Measurements from ENCODE around the gene CYB561D2. TPM values are rescaled to one million over a fixed set of nuclear protein-coding genes. Genes with fewer than 3 reads are reported as not detected.

The CYB561D2 gene
- total RNA-seq, 4 donors from 2014 or later = 5.4 to 12.4 (median 8.1) TPM

DNA sequence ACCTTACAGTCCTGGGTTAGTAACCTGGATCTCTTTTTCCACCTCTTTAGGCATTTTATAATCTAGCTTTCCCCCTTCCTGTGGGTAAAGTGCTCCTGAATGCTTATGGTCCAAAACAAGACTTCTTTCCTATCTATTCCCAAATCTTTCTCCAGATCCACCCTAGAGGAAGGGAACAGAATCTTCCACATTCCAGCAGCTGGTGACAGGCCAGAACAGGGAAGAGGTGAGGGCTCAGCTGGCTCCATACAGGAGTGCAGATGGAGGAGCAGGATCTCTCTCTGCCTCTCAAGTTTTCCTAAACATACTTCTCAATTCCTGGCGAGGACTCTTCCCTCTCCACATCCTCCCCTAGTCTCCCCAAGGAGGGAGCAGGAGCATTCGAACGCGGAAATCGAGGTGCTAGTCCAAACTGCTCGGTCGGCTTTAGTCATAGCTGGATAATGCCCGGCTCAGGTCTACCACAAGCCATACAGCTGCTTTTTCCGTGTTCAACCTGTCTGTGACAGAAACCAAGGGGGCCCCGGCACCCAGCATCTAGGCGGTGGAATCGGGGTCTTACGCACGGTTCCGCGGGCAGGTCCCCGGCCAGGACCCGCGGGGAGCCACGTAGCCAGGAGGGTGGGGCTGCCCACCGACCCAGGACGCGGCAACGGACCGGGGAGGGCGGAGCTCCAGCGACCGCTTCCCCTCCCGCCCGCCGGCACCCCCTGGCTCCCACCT is 14.0 kb upstream of the CYB561D2 start:
- peaks cover 4 to 16% (median 9%) of the 10 kb centered on the region in 4 donors for H3K36me3 ChIP-seq
- no peaks in the 10 kb centered on the region for H3K9me3 ChIP-seq
- no peak for DNase-seq (ENCODE audit: extremely low spot score)
- peak overlapping the region; percentile 96 to 100 (median 98) for H3K27ac ChIP-seq (replicated peaks in 1 of 4)
- 10% methylated on average over 10 of the region's 31 CpGs for WGBS
- no peaks in the 10 kb centered on the region for H3K27me3 ChIP-seq
- peaks cover 78 to 91% (median 88%) of the 10 kb centered on the region in 4 donors for H3K4me1 ChIP-seq
- TF ChIP-seq CTCF (IDR thresholded peaks at IDR 0.05) = no peak
- TF ChIP-seq POLR2AphosphoS5 (IDR thresholded peaks at IDR 0.05) = no peak
- no peak for TF ChIP-seq POLR2A (IDR thresholded peaks at IDR 0.05; ENCODE audit: low read depth)
- no peak for TF ChIP-seq EP300 (IDR thresholded peaks at IDR 0.05)
- intact Hi-C loops (cut with DNase I) = no loop called here
- peak overlapping the region; percentile 74 to 92 (median 88) for H3K4me3 ChIP-seq

- WGBS = 0% methylated on average over 3 of the region's 79 CpGs
- Histone ChIP-seq H3K9me3 (no peaks in the 10 kb centered on the region), H3K4me1 (peaks cover 73 to 92% (median 89%) of the 10 kb centered on the region in 4 donors), H3K4me3 (peak overlapping the region; percentile 74 to 92 (median 88)), H3K27ac (replicated peaks in 1 of 4) (peak overlapping the region; percentile 96 to 100 (median 98)), H3K27me3 (no peaks in the 10 kb centered on the region), H3K36me3 (peaks cover 0 to 9% (median 2%) of the 10 kb centered on the region in 4 donors)
- no peak for TF ChIP-seq CTCF (IDR thresholded peaks at IDR 0.05)
- TF ChIP-seq POLR2AphosphoS5 (IDR thresholded peaks at IDR 0.05) = peak; percentile 99
- no peak for TF ChIP-seq EP300 (IDR thresholded peaks at IDR 0.05)
- peak; percentile 81 for TF ChIP-seq POLR2A (IDR thresholded peaks at IDR 0.05; ENCODE audit: low read depth)
- intact Hi-C loops (cut with DNase I) = no loop called here
- DNase-seq (ENCODE audit: extremely low spot score) = peak; percentile 100
These were observed 13.3 kb upstream of the CYB561D2 start for GRCh38 chr3:50337175-50337861.

GRCh38 chr3:50338965-50339364 is 11.7 kb upstream of the CYB561D2 start:
- intact Hi-C loops (cut with DNase I) = no loop called here
- no peaks in the 10 kb centered on the region for H3K36me3 ChIP-seq
- no peaks in the 10 kb centered on the region for H3K27me3 ChIP-seq
- peak overlapping the region; percentile 96 to 100 (median 98) for H3K27ac ChIP-seq (replicated peaks in 1 of 4)
- peaks cover 61 to 76% (median 73%) of the 10 kb centered on the region in 4 donors for H3K4me1 ChIP-seq
- H3K9me3 ChIP-seq = no peaks in the 10 kb centered on the region
- no peak for DNase-seq (ENCODE audit: extremely low spot score)
- 67% methylated on average over 5 of the region's 5 CpGs for WGBS
- peak overlapping the region; percentile 74 to 92 (median 88) for H3K4me3 ChIP-seq
- TF ChIP-seq POLR2A (IDR thresholded peaks at IDR 0.05; ENCODE audit: low read depth) = no peak
- TF ChIP-seq EP300 (IDR thresholded peaks at IDR 0.05) = no peak
- no peak for TF ChIP-seq POLR2AphosphoS5 (IDR thresholded peaks at IDR 0.05)
- TF ChIP-seq CTCF (IDR thresholded peaks at IDR 0.05) = no peak

- TF ChIP-seq POLR2AphosphoS5 (IDR thresholded peaks at IDR 0.05) = no peak
- no peak for TF ChIP-seq CTCF (IDR thresholded peaks at IDR 0.05)
- TF ChIP-seq POLR2A (IDR thresholded peaks at IDR 0.05; ENCODE audit: low read depth) = no peak
- no peak for TF ChIP-seq EP300 (IDR thresholded peaks at IDR 0.05)
- H3K27me3 ChIP-seq = no peaks in the 10 kb centered on the region
- intact Hi-C loops (cut with DNase I) = no loop called here
- H3K9me3 ChIP-seq = no peaks in the 10 kb centered on the region
- H3K4me1 ChIP-seq = peaks cover 55 to 69% (median 66%) of the 10 kb centered on the region in 4 donors
- H3K27ac ChIP-seq (replicated peaks in 1 of 4) = peak overlapping the region; percentile 96 to 100 (median 98)
- WGBS = 81% methylated on average over 13 of the region's 14 CpGs
- no peak for DNase-seq (ENCODE audit: extremely low spot score)
- H3K4me3 ChIP-seq = peak overlapping the region; percentile 57 to 74 (median 67)
- H3K36me3 ChIP-seq = no peaks in the 10 kb centered on the region
These were observed 11.0 kb upstream of the CYB561D2 start for GRCh38 chr3:50339485-50340146.

Measured in esophagus muscularis mucosa (tissue), 4 donors.